ENCODE results near the gene NXF2B.

DNA sequence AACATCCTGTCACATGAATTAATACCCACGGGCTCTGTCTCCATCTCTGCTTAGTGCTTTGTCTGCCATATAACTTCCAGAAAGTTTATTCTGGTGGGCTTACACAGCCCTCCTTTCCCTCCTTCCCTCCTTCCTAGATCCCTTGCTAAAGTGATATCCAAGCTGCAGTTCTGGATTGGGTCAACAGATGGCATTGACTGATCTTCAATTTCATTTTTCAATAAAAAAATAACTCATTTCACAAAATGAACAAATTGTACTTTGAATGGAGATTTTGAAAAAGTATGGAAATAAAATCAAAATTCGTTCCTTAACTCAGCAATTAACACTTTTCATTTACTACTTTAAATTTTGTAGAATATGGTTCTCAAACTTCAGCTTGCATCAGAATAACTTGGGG lies 97.9 kb downstream of the NXF2B start:
- peak in 1 of 3 experiments; percentile 12 for TF ChIP-seq CTCF (IDR thresholded peaks at IDR 0.05)
- TF ChIP-seq POLR2A (IDR thresholded peaks at IDR 0.05; ENCODE audit: low read depth): no peak
- TF ChIP-seq POLR2AphosphoS5 (IDR thresholded peaks at IDR 0.05): no peak

Data from esophagus muscularis mucosa (tissue), 3 donors.